Suprapubic skin (tissue), 4 donors: Measurements from ENCODE around the gene CD19. TPM values are rescaled to one million over a fixed set of nuclear protein-coding genes. Genes with fewer than 3 reads are reported as not detected.
"Not testable (repeated sequence)": the region's sequence is repeated elsewhere in the genome, so short reads cannot be mapped to it uniquely, and the experiment has no call there.

Experiments
- DNase-seq, 2 donors: peaks; one replicate each; pipeline ENCODE4 v3.0.0-alpha.2; 2019; ENCODE audit warnings: low spot score in 2 of 2
- H3K27ac ChIP-seq: fragments of 200-600 bp; sonication (generic); one replicate; pipeline ENCODE4 v1.5.1; 2019
- H3K27me3 ChIP-seq: fragments of 200-600 bp; sonication (generic); one replicate; pipeline ENCODE4 v1.5.1; 2019
- H3K36me3 ChIP-seq: fragments of 200-600 bp; sonication (generic); one replicate; pipeline ENCODE4 v1.5.1; 2019
- H3K4me1 ChIP-seq: fragments of 200-600 bp; sonication (generic); one replicate; pipeline ENCODE4 v1.5.1; 2019
- H3K4me3 ChIP-seq: fragments of 200-600 bp; sonication (generic); one replicate; pipeline ENCODE4 v1.5.1; 2019; ENCODE audit warnings: mild to moderate bottlenecking
- H3K9me3 ChIP-seq: fragments of 200-600 bp; sonication (generic); one replicate; pipeline ENCODE4 v1.5.1; 2019
- EP300 ChIP-seq: sonication (generic); formaldehyde crosslinking; IDR thresholded peaks from one replicate; pipeline ENCODE4 v1.6.1; 2017; ENCODE audit warnings: antibody characterized with exemption
- POLR2A ChIP-seq, 2 donors: fragments of 450-650 bp; IDR thresholded peaks; one replicate each; pipeline ENCODE4 v1.6.1; 2017; ENCODE audit warnings: antibody characterized with exemption in 2 of 2, mild to moderate bottlenecking in 2 of 2, moderate library complexity in 2 of 2
- POLR2AphosphoS5 ChIP-seq, 3 donors: sonication (generic); formaldehyde crosslinking; IDR thresholded peaks; one replicate each; pipeline ENCODE4 v1.6.1; 2017; ENCODE audit warnings: antibody characterized with exemption in 3 of 3
- WGBS: methylation state at CpG from one replicate; pipeline ENCODE4 v1.1.5; 2018; 5-methylcytosine and 5-hydroxymethylcytosine counted together
- total RNA-seq, 4 donors: library from RNA; depleted of rRNA; stranded (reverse); fragments of >200 nt; gene quantifications; one replicate each; pipeline ENCODE4 v1.1.0, GENCODE V29; 2016
- TF ChIP-seq, protein P1 (sequence below), 2 donors: fragments of 200-600 bp in 1 of 2; fragments of 450-650 bp in 1 of 2; sonication (generic) in 1 of 2; IDR thresholded peaks; one replicate each; pipeline ENCODE4 v1.5.1; 2016 to 2019; ENCODE audit warnings: antibody characterized with exemption in 2 of 2, mild to moderate bottlenecking in 1 of 2, moderate library complexity in 1 of 2

Gene CD19
- total RNA-seq, 4 donors from 2014 or later, result 0.47 to 2.0 TPM; not detected in 2

DNA sequence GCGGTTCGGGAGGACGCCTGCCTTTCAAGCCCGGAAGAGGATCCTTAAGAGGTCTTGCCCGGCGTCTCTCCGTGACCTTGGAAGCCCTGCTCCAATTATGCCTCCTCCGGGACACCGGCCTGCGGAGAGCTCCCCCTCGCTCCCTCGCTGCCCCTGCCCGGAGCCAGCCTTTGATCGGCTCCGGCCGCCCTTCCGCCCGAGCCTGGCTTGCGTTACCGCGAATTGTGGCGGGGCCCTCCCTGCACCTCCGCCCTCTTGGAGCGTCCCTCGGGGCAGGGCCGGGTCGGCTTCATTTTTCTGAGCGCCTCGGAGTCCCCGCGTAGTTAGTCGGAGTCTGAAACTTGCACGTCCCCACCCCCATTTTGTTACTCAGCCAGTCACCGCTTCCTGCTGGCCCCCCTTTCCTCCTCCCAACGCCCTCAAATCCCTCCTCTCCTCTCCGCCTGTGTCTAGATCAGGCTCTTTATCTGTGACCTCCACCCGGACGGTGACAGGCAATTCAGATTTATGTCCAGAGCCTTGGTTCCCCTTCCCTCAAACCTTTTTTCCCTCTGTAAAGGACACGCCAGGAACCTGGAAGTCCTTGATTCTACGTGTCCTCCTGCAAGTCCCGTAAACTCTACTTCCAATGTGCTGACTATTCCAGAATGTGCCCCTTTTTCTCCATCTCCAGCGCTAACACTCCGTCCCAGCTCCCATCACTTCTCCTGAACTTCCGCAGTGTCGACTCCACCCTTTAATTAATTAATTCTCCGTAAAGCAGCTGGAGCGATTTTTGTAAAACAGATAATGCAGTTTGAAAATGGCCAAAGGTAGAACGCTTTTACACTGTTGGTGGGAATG is 6.2 kb upstream of the CD19 start:
- Histone ChIP-seq H3K9me3 (no peaks in the 10 kb centered on the region), H3K27me3 (no peaks in the 10 kb centered on the region), H3K27ac (peak overlapping the region; percentile 95), H3K36me3 (peaks cover 5% of the 10 kb centered on the region), H3K4me3 (peak overlapping the region; percentile 70), H3K4me1 (peaks cover 18% of the 10 kb centered on the region)
- peak; percentile 93 to 95 for DNase-seq
- 1% methylated on average over 48 of the region's 48 CpGs for WGBS
- TF ChIP-seq POLR2AphosphoS5 (IDR thresholded peaks at IDR 0.05) (peak in 1 of 3 donors; percentile 34), POLR2A (IDR thresholded peaks at IDR 0.05) (no peak)

DNA sequence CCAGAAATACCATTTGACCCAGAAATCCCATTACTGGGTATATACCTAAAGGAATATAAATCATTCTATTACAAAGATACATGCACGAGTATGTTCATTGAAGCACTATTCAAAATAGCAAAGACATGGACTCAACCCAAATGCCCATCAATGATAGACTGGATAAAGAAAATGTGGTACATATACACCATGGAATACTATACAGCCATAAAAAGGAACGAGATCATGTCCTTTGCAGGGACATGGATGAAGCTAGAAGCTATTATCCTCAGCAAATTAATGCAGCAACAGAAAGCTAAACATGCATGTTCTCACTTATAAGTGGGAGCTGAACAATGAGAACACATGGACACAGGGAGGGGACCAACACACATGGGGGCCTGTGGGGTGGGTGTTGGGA is 5.5 kb upstream of the CD19 start:
- Histone ChIP-seq H3K4me3 (peak overlapping the region; percentile 70), H3K27ac (peak overlapping the region; percentile 95), H3K4me1 (peaks cover 18% of the 10 kb centered on the region)
- 53% methylated on average over 2 of the region's 2 CpGs for WGBS
- H3K36me3 ChIP-seq, H3K27me3 ChIP-seq, H3K9me3 ChIP-seq, DNase-seq: not testable (repeated sequence)

DNA sequence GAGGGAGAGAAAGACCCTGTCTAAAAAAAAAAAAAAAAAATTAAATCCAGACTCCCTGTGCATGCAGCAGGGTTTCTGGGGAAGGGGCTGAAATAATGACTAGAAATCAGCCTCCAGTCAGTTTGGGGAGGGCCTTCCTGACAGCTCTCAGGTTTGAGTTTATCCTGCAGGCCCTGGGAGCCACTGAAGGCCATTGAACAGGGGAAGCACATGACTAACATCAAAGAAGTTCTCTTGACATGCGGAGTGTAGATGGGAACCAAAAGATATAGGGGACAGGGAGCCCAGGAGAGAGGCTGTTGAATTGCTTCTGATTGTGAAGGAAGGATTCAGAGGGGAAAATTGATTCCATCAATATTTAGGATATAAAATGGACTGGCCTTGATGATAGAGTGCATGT is 4.0 kb upstream of the CD19 start:
- Histone ChIP-seq H3K4me3 (no peak overlapping the region), H3K27ac (no peak overlapping the region), H3K36me3 (no peaks in the 10 kb centered on the region), H3K27me3 (no peaks in the 10 kb centered on the region), H3K4me1 (peaks cover 18% of the 10 kb centered on the region), H3K9me3 (no peaks in the 10 kb centered on the region)
- 89% methylated on average over 1 of the region's 1 CpG for WGBS
- DNase-seq, result no peak
- TF ChIP-seq EP300 (no peak), POLR2A (IDR thresholded peaks at IDR 0.05) (no peak), POLR2AphosphoS5 (IDR thresholded peaks at IDR 0.05) (no peak)
- TF ChIP-seq, protein P1, sequence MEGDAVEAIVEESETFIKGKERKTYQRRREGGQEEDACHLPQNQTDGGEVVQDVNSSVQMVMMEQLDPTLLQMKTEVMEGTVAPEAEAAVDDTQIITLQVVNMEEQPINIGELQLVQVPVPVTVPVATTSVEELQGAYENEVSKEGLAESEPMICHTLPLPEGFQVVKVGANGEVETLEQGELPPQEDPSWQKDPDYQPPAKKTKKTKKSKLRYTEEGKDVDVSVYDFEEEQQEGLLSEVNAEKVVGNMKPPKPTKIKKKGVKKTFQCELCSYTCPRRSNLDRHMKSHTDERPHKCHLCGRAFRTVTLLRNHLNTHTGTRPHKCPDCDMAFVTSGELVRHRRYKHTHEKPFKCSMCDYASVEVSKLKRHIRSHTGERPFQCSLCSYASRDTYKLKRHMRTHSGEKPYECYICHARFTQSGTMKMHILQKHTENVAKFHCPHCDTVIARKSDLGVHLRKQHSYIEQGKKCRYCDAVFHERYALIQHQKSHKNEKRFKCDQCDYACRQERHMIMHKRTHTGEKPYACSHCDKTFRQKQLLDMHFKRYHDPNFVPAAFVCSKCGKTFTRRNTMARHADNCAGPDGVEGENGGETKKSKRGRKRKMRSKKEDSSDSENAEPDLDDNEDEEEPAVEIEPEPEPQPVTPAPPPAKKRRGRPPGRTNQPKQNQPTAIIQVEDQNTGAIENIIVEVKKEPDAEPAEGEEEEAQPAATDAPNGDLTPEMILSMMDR (IDR thresholded peaks at IDR 0.05), result no peak

DNA sequence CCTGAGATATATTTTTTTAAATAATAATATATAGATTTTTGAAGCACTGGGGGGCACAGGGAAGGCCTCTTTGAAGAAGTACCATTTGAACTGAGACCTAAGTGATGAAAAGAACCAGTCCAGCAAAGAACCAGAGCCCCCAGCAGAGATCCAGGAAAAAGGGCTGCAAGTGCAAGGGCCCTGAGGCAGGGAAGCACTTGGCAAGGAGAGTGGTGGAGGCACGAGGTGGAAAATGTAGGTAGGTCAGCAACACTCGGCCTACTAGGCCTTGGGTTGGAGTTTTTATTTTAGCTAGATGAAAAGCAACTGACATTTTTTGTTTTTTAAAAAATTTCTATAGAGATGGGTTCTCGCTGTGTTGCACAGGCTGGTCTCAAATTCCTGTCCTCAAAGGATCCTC is 1.6 kb upstream of the CD19 start:
- no peaks in the 10 kb centered on the region for H3K36me3 ChIP-seq
- H3K4me3 ChIP-seq, result no peak overlapping the region
- no peak for DNase-seq
- no peak for TF ChIP-seq EP300
- no peak for TF ChIP-seq POLR2A (IDR thresholded peaks at IDR 0.05)
- TF ChIP-seq, protein P1 (IDR thresholded peaks at IDR 0.05), result no peak
- no peak for TF ChIP-seq POLR2AphosphoS5 (IDR thresholded peaks at IDR 0.05)
- WGBS, result 82% methylated on average over 3 of the region's 3 CpGs
- H3K27me3 ChIP-seq, result no peaks in the 10 kb centered on the region
- H3K27ac ChIP-seq, result no peak overlapping the region
- peaks cover 5% of the 10 kb centered on the region for H3K4me1 ChIP-seq
- H3K9me3 ChIP-seq, result no peaks in the 10 kb centered on the region

DNA sequence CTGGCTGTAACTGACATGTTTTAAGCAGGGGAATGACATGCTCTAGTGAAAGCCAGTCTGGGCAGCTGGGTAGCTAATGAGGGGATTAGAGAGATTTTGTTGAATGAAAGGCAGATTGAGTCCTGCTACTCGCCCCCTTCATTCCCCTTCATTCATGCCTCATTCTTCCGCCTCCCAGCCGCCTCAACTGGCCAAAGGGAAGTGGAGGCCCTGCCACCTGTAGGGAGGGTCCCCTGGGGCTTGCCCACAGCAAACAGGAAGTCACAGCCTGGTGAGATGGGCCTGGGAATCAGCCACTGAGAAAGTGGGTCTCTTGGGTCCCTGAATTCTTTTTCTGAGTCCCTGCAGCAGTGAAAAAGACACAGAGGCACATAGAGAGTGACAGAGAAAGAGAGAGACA is 1.1 kb upstream of the CD19 start:
- no peak for TF ChIP-seq EP300
- no peak for TF ChIP-seq POLR2AphosphoS5 (IDR thresholded peaks at IDR 0.05)
- no peak for TF ChIP-seq POLR2A (IDR thresholded peaks at IDR 0.05)
- TF ChIP-seq, protein P1 (IDR thresholded peaks at IDR 0.05), result no peak
- Histone ChIP-seq H3K9me3 (no peaks in the 10 kb centered on the region), H3K27me3 (no peaks in the 10 kb centered on the region), H3K4me1 (peaks cover 5% of the 10 kb centered on the region), H3K36me3 (no peaks in the 10 kb centered on the region), H3K4me3 (no peak overlapping the region), H3K27ac (no peak overlapping the region)
- DNase-seq, result no peak
- 97% methylated on average over 3 of the region's 3 CpGs for WGBS

DNA sequence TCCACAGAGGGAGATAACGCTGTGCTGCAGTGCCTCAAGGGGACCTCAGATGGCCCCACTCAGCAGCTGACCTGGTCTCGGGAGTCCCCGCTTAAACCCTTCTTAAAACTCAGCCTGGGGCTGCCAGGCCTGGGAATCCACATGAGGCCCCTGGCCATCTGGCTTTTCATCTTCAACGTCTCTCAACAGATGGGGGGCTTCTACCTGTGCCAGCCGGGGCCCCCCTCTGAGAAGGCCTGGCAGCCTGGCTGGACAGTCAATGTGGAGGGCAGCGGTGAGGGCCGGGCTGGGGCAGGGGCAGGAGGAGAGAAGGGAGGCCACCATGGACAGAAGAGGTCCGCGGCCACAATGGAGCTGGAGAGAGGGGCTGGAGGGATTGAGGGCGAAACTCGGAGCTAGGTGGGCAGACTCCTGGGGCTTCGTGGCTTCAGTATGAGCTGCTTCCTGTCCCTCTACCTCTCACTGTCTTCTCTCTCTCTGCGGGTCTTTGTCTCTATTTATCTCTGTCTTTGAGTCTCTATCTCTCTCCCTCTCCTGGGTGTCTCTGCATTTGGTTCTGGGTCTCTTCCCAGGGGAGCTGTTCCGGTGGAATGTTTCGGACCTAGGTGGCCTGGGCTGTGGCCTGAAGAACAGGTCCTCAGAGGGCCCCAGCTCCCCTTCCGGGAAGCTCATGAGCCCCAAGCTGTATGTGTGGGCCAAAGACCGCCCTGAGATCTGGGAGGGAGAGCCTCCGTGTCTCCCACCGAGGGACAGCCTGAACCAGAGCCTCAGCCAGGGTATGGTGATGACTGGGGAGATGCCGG is 769 bp downstream of the CD19 start:
- Histone ChIP-seq H3K4me1 (peaks cover 3% of the 10 kb centered on the region), H3K27ac (no peak overlapping the region), H3K4me3 (no peak overlapping the region), H3K9me3 (no peaks in the 10 kb centered on the region), H3K36me3 (no peaks in the 10 kb centered on the region), H3K27me3 (no peaks in the 10 kb centered on the region)
- DNase-seq, result no peak
- TF ChIP-seq POLR2A (IDR thresholded peaks at IDR 0.05) (no peak), EP300 (no peak), POLR2AphosphoS5 (IDR thresholded peaks at IDR 0.05) (no peak)
- TF ChIP-seq, protein P1 (IDR thresholded peaks at IDR 0.05), result no peak
- 91% methylated on average over 20 of the region's 20 CpGs for WGBS
